Naive thymus-derived CD4-positive, alpha-beta T cell (primary cell): Measurements from ENCODE around the gene OR51F2. TPM values are rescaled to one million over a fixed set of nuclear protein-coding genes. Genes with fewer than 3 reads are reported as not detected.

Source experiments
- polyA plus RNA-seq, 2 donors: library from polyadenylated mRNA; unstranded; fragments of 300-500 nt; fragmentation: Illumina TruSeq; gene quantifications; one replicate each; pipeline ENCODE4 v1.2.3, GENCODE V29; 2021
- total RNA-seq, 6 experiments: library from RNA in 5 of 6; stranded (reverse) in 5 of 6; gene quantifications; 1 replicate in 5 of 6; 2 replicates in 1 of 6; pipeline ENCODE4 v1.2.3 and lab custom pipeline; 2021 to 2026

The OR51F2 gene
- total and polyA plus RNA-seq, 7 experiments from 2014 or later: not detected

Other genes with a start within 250 kb of the OR51F2 start
- not detected for gene OR52I2, start 239.6 kb upstream of the OR51F2 start, total RNA-seq
- not detected for gene OR52I2, start 239.6 kb upstream of the OR51F2 start, polyA plus RNA-seq
- not detected for gene OR52I1, start 227.3 kb upstream of the OR51F2 start, total RNA-seq
- under 1 TPM in 1 of 2 donors, not detected in 1; 0.07 TPM for gene OR52I1, start 227.3 kb upstream of the OR51F2 start, polyA plus RNA-seq
- 10 to 100 TPM in 3 of 5 experiments, 1 to 10 TPM in 2; 3.8 to 29.5 (median 12.4) TPM for gene TRIM68, start 213.1 kb upstream of the OR51F2 start, total RNA-seq
- gene TRIM68, start 213.1 kb upstream of the OR51F2 start, polyA plus RNA-seq: 10 to 100 TPM; 13.0 to 19.3 TPM
- gene OR51D1, start 183.8 kb upstream of the OR51F2 start, total RNA-seq: not detected
- not detected for gene OR51D1, start 183.8 kb upstream of the OR51F2 start, polyA plus RNA-seq
- not detected for gene OR51E1, start 177.3 kb upstream of the OR51F2 start, total RNA-seq
- gene OR51E1, start 177.3 kb upstream of the OR51F2 start, polyA plus RNA-seq: not detected
- gene OR51E2, start 123.5 kb upstream of the OR51F2 start, total RNA-seq: not detected
- not detected for gene OR51E2, start 123.5 kb upstream of the OR51F2 start, polyA plus RNA-seq
- not detected for gene MMP26, start 116.5 kb upstream of the OR51F2 start, total RNA-seq
- not detected for gene MMP26, start 116.5 kb upstream of the OR51F2 start, polyA plus RNA-seq
- gene OR51F1, start 51.4 kb upstream of the OR51F2 start, total RNA-seq: not detected
- gene OR51F1, start 51.4 kb upstream of the OR51F2 start, polyA plus RNA-seq: not detected
- not detected for gene OR52R1, start 16.9 kb upstream of the OR51F2 start, total RNA-seq
- not detected for gene OR52R1, start 16.9 kb upstream of the OR51F2 start, polyA plus RNA-seq
- gene OR51S1, start 27.9 kb downstream of the OR51F2 start, total RNA-seq: not detected
- not detected for gene OR51S1, start 27.9 kb downstream of the OR51F2 start, polyA plus RNA-seq
- gene OR51T1, start 60.6 kb downstream of the OR51F2 start, total RNA-seq: not detected
- gene OR51T1, start 60.6 kb downstream of the OR51F2 start, polyA plus RNA-seq: not detected
- gene OR51A7, start 82.5 kb downstream of the OR51F2 start, total RNA-seq: not detected
- gene OR51A7, start 82.5 kb downstream of the OR51F2 start, polyA plus RNA-seq: not detected
- not detected for gene OR51G2, start 98.0 kb downstream of the OR51F2 start, total RNA-seq
- gene OR51G2, start 98.0 kb downstream of the OR51F2 start, polyA plus RNA-seq: not detected
- gene OR51G1, start 103.0 kb downstream of the OR51F2 start, total RNA-seq: not detected
- not detected for gene OR51G1, start 103.0 kb downstream of the OR51F2 start, polyA plus RNA-seq
- gene OR51A4, start 126.3 kb downstream of the OR51F2 start, total RNA-seq: not detected
- not detected for gene OR51A4, start 126.3 kb downstream of the OR51F2 start, polyA plus RNA-seq
- gene OR51A2, start 134.4 kb downstream of the OR51F2 start, total RNA-seq: not detected
- gene OR51A2, start 134.4 kb downstream of the OR51F2 start, polyA plus RNA-seq: not detected
- gene OR51L1, start 173.5 kb downstream of the OR51F2 start, total RNA-seq: not detected
- not detected for gene OR51L1, start 173.5 kb downstream of the OR51F2 start, polyA plus RNA-seq
- gene OR52J3, start 225.2 kb downstream of the OR51F2 start, total RNA-seq: not detected
- gene OR52J3, start 225.2 kb downstream of the OR51F2 start, polyA plus RNA-seq: not detected
- not detected for gene OR52E2, start 238.3 kb downstream of the OR51F2 start, total RNA-seq
- gene OR52E2, start 238.3 kb downstream of the OR51F2 start, polyA plus RNA-seq: not detected
- not detected for gene OR52E1, start 248.3 kb downstream of the OR51F2 start, total RNA-seq
- not detected for gene OR52E1, start 248.3 kb downstream of the OR51F2 start, polyA plus RNA-seq